B cell (primary cell): ENCODE measurements around the gene RBP7. TPM values are rescaled to one million over a fixed set of nuclear protein-coding genes. Genes with fewer than 3 reads are reported as not detected.

Experiments
- ATAC-seq: fragments of 200-7000 bp; cut with Tn5 transposase; one replicate; pipeline ENCODE4 v1.10.0; 2021; ENCODE audit warnings: low read depth, mild to moderate bottlenecking, moderate number of reproducible peaks, moderate library complexity
- CTCF ChIA-PET: fragments of 350-600 bp; sonication (Branson Sonifier 250); formaldehyde crosslinking; loops from one replicate; lab custom pipeline; 2021; ENCODE audit warnings: antibody characterized with exemption, inconsistent platforms; lab: Charles Lee
- POLR2A ChIA-PET: fragments of 350-600 bp; sonication (Branson Sonifier 250); formaldehyde crosslinking; loops from one replicate; lab custom pipeline; 2021; ENCODE audit warnings: antibody characterized with exemption; lab: Charles Lee
- DNase-seq: peaks from one replicate; pipeline ENCODE4 v3.0.0; 2013
- H2AFZ ChIP-seq: 2 replicates; pipeline ENCODE4 v1.6.1; 2012; ENCODE audit warnings: mild to moderate bottlenecking, low read depth, low read length; ENCODE audit not compliant: insufficient read depth, poor library complexity, severe bottlenecking
- H3K27ac ChIP-seq, 2 donors: 1 replicate in 1 of 2; 2 replicates in 1 of 2; pipeline ENCODE4 v1.5.1; 2012 to 2013; ENCODE audit warnings: low read length in 2 of 2, mild to moderate bottlenecking in 2 of 2, moderate library complexity in 1 of 2
- H3K27me3 ChIP-seq, 4 experiments: fragments of 200-600 bp in 1 of 4; sonication (generic) in 1 of 4; replicated peaks in 1 of 4; 1 replicate in 2 of 4; 2 replicates in 2 of 4; pipeline versions ENCODE4 v1.6.1 to v1.7.0; 2013 to 2016; ENCODE audit warnings: low read length in 3 of 4, mild to moderate bottlenecking in 2 of 4, mixed read lengths in 1 of 4, moderate library complexity in 1 of 4; ENCODE audit not compliant: insufficient read depth in 4 of 4, control insufficient read depth in 3 of 4; ENCODE audit errors: control extremely low read depth in 1 of 4
- H3K36me3 ChIP-seq, 2 experiments: replicated peaks in 1 of 2; 1 replicate in 1 of 2; 2 replicates in 1 of 2; pipeline versions ENCODE4 v1.6.1 to v1.7.1; 2013; ENCODE audit warnings: low read length in 1 of 2; ENCODE audit not compliant: insufficient read depth in 2 of 2, control insufficient read depth in 1 of 2; ENCODE audit errors: control extremely low read depth in 1 of 2, extremely low read depth in 1 of 2
- H3K4me1 ChIP-seq, 2 donors: fragments of 200-600 bp in 1 of 2; sonication (generic) in 1 of 2; 1 replicate in 1 of 2; 2 replicates in 1 of 2; pipeline versions ENCODE4 v1.5.1 to v1.6.1; 2013 to 2017; ENCODE audit warnings: low read length in 2 of 2; ENCODE audit not compliant: control insufficient read depth in 2 of 2, insufficient read depth in 2 of 2
- H3K4me2 ChIP-seq: replicated peaks from 2 replicates; pipeline ENCODE3; 2012; ENCODE audit warnings: mild to moderate bottlenecking, low read depth, low read length; ENCODE audit not compliant: poor library complexity, severe bottlenecking
- H3K4me3 ChIP-seq, 5 experiments: fragments of 200-600 bp in 1 of 5; sonication (generic) in 1 of 5; 1 replicate in 3 of 5; 2 replicates in 2 of 5; pipeline versions ENCODE4 v1.5.1 to v1.7.0; 2011 to 2016; ENCODE audit warnings: low read length in 4 of 5, mild to moderate bottlenecking in 4 of 5, low read depth in 2 of 5, control low read depth in 1 of 5, moderate library complexity in 1 of 5; ENCODE audit not compliant: insufficient read depth in 1 of 5; ENCODE audit errors: control extremely low read depth in 1 of 5, extremely low read depth in 1 of 5
- H3K79me2 ChIP-seq: fragments of 200-600 bp; sonication (generic); one replicate; pipeline ENCODE4 v1.6.0; 2016; ENCODE audit warnings: low read length; ENCODE audit not compliant: control insufficient read depth, insufficient read depth
- H3K9ac ChIP-seq: fragments of 200-600 bp; sonication (generic); 2 replicates; pipeline ENCODE4 v1.6.1; 2017; ENCODE audit warnings: mild to moderate bottlenecking, low read length, moderate library complexity
- H3K9me3 ChIP-seq, 3 donors: one replicate each; pipeline versions ENCODE4 v1.6.1 to v1.7.1; 2013; ENCODE audit warnings: low read length in 2 of 3; ENCODE audit not compliant: control insufficient read depth in 2 of 3, insufficient read depth in 1 of 3; ENCODE audit errors: control extremely low read depth in 1 of 3
- H4K20me1 ChIP-seq: 2 replicates; pipeline ENCODE4 v1.6.0; 2012; ENCODE audit warnings: mild to moderate bottlenecking, low read length; ENCODE audit not compliant: insufficient read depth, control insufficient read depth, poor library complexity, severe bottlenecking
- H3K27ac Mint-ChIP-seq: one replicate; pipeline ENCODE4 v1.8.0; 2021; ENCODE audit warnings: mixed read lengths
- H3K27me3 Mint-ChIP-seq: one replicate; pipeline ENCODE4 v1.8.0; 2021; ENCODE audit warnings: mixed read lengths
- H3K4me1 Mint-ChIP-seq: one replicate; pipeline ENCODE4 v1.8.0; 2021; ENCODE audit warnings: mixed read lengths
- H3K4me3 Mint-ChIP-seq: one replicate; pipeline ENCODE4 v1.8.0; 2021; ENCODE audit warnings: mixed read lengths
- H3K9me3 Mint-ChIP-seq: one replicate; pipeline ENCODE4 v1.8.0; 2022; ENCODE audit warnings: mixed read lengths; ENCODE audit not compliant: insufficient read depth
- EZH2 ChIP-seq: IDR thresholded peaks from 2 replicates; pipeline ENCODE4 v1.6.1; 2012; ENCODE audit warnings: borderline replicate concordance, low read depth, mild to moderate bottlenecking, moderate library complexity, low read length; ENCODE audit not compliant: insufficient read depth, poor library complexity, severe bottlenecking
- WGBS: methylation state at CpG from one replicate; pipeline ENCODE4 v1.1.5; 2013; ENCODE audit warnings: missing lambda C conversion rate; ENCODE audit not compliant: insufficient coverage; 5-methylcytosine and 5-hydroxymethylcytosine counted together
- intact Hi-C: fragments of 100-400 bp; cut with micrococcal nuclease; formaldehyde crosslinking; loops from one replicate; pipeline ENCODE4 v1.10.0; 2022
- polyA plus RNA-seq: library from polyadenylated mRNA; depleted of rRNA; stranded (reverse); fragments of >200 nt; gene quantifications from 2 replicates; pipeline ENCODE4 v1.2.3, GENCODE V29; 2012
- total RNA-seq, 2 donors: library from RNA; stranded (reverse); fragments of 120-200 nt in 1 of 2; gene quantifications; 1 replicate in 1 of 2; 2 replicates in 1 of 2; pipeline versions ENCODE4 v1.2.3 to v1.2.4, GENCODE V29; 2013 to 2022
- TF ChIP-seq, protein P1 (sequence below): fragments of 200-600 bp; IDR thresholded peaks from one replicate; pipeline ENCODE4 v1.8.0; 2022; ENCODE audit warnings: antibody characterized with exemption, mild to moderate bottlenecking

The RBP7 gene
- total and polyA plus RNA-seq, 2 donors (not counting 1 experiment from before 2014, with no cell fraction given) = 0.40 TPM; not detected in 1

DNA sequence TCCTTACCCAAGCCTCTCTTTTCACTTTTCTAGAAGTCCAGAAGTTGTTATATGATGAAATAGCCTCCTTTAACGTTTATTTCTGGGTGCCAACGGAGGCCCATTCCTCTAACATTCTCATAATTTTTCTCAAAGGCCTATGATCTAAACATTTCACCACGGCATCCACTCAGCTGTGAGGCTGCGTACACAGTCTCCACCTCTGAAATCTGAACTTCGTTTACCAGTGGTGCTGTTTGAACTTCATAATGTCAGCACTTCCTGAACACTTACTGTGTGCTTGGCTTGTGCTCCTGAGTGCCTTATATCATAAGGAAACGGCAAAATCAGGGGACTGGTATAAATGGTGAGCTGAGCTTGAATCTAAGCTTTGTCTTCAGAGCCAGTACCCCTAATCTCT, 12.0 kb upstream of the RBP7 start:
- H3K4me2 ChIP-seq = no peak overlapping the region
- CTCF ChIA-PET = interaction anchor here (0.6 kb wide), 1 partner anchor 30 kb away, joined by 4 read pairs; no protein-coding TSS in a partner anchor

GRCh38 chr1:9989773-9990172, 7.3 kb upstream of the RBP7 start:
- DNase-seq (no peak), ATAC-seq (no peak)
- no peaks in the 10 kb centered on the region for H3K9me3 Mint-ChIP-seq
- Histone ChIP-seq H3K27me3 (no peaks in the 10 kb centered on the region), H3K79me2 (no peaks in the 10 kb centered on the region), H3K4me3 (no peak overlapping the region), H3K4me2 (no peak overlapping the region), H4K20me1 (no peaks in the 10 kb centered on the region), H3K36me3 (no peaks in the 10 kb centered on the region), H3K4me1 (no peaks in the 10 kb centered on the region), H2AFZ (no peak overlapping the region), H3K9ac (no peak overlapping the region), H3K9me3 (no peaks in the 10 kb centered on the region), H3K27ac (no peak overlapping the region)
- ChIA-PET POLR2A (no interaction called here), CTCF (no interaction called here)
- intact Hi-C loops = no loop called here
- no peaks in the 10 kb centered on the region for H3K4me1 Mint-ChIP-seq
- peaks cover 8% of the 10 kb centered on the region for H3K27me3 Mint-ChIP-seq
- no peak overlapping the region for H3K27ac Mint-ChIP-seq
- TF ChIP-seq EZH2 = no peak
- TF ChIP-seq, protein P1, sequence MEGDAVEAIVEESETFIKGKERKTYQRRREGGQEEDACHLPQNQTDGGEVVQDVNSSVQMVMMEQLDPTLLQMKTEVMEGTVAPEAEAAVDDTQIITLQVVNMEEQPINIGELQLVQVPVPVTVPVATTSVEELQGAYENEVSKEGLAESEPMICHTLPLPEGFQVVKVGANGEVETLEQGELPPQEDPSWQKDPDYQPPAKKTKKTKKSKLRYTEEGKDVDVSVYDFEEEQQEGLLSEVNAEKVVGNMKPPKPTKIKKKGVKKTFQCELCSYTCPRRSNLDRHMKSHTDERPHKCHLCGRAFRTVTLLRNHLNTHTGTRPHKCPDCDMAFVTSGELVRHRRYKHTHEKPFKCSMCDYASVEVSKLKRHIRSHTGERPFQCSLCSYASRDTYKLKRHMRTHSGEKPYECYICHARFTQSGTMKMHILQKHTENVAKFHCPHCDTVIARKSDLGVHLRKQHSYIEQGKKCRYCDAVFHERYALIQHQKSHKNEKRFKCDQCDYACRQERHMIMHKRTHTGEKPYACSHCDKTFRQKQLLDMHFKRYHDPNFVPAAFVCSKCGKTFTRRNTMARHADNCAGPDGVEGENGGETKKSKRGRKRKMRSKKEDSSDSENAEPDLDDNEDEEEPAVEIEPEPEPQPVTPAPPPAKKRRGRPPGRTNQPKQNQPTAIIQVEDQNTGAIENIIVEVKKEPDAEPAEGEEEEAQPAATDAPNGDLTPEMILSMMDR = no peak
- H3K4me3 Mint-ChIP-seq = no peak overlapping the region
- 93% methylated on average over 5 of the region's 5 CpGs for WGBS

More for the DNA sequence above, 12.0 kb upstream of the RBP7 start:
- Mint-ChIP-seq H3K27me3 (no peaks in the 10 kb centered on the region), H3K4me1 (no peaks in the 10 kb centered on the region), H3K27ac (no peak overlapping the region), H3K9me3 (no peaks in the 10 kb centered on the region), H3K4me3 (no peak overlapping the region)
- Histone ChIP-seq H3K27me3 (no peaks in the 10 kb centered on the region), H3K9ac (no peak overlapping the region), H3K9me3 (no peaks in the 10 kb centered on the region), H3K4me1 (no peaks in the 10 kb centered on the region), H2AFZ (no peak overlapping the region), H3K4me3 (no peak overlapping the region), H3K27ac (no peak overlapping the region), H3K36me3 (peaks cover 2 to 13% of the 10 kb centered on the region in 2 experiments), H3K79me2 (no peaks in the 10 kb centered on the region), H4K20me1 (no peaks in the 10 kb centered on the region)
- POLR2A ChIA-PET = no interaction called here
- ATAC-seq (no peak), DNase-seq (no peak)
- WGBS = 67% methylated on average over 5 of the region's 6 CpGs
- intact Hi-C loops = no loop called here
- no peak for TF ChIP-seq EZH2
- TF ChIP-seq, protein P1 = no peak
